Adrenal gland (tissue), 5 donors: Measurements from ENCODE around the gene NT5C1B.

Experiments used
- CTCF ChIP-seq, 6 experiments: fragments of 450-650 bp in 4 of 6; fragments of 200-600 bp in 2 of 6; sonication (generic) in 1 of 6; IDR thresholded peaks; 1 replicate in 5 of 6; 2 replicates in 1 of 6; pipeline versions ENCODE4 v1.5.1 to v1.8.0; 2016 to 2021; ENCODE audit warnings: antibody characterized with exemption in 6 of 6, mild to moderate bottlenecking in 2 of 6, moderate library complexity in 1 of 6
- POLR2A ChIP-seq, 2 donors: fragments of 450-650 bp; IDR thresholded peaks; one replicate each; pipeline ENCODE4 v1.6.1; 2017; ENCODE audit warnings: antibody characterized with exemption in 2 of 2, mild to moderate bottlenecking in 2 of 2, moderate library complexity in 1 of 2
- donor health status: DM: no; HTN: no; CAD: no.

GRCh38 chr2:18531194-18531593, 58.2 kb downstream of the NT5C1B start:
- TF ChIP-seq CTCF (IDR thresholded peaks at IDR 0.05) (no peak), POLR2A (IDR thresholded peaks at IDR 0.05) (no peak)
